HG02588 (cell line): ENCODE measurements around the gene CDH20.
"Not testable (repeated sequence)": the region's sequence is repeated elsewhere in the genome, so short reads cannot be mapped to it uniquely, and the experiment has no call there.

Source experiments
- ATAC-seq: cut with Tn5 transposase; IDR thresholded peaks from one replicate; pipeline ENCODE4 v1.9.1; 2021; ENCODE audit warnings: mild to moderate bottlenecking, moderate library complexity; ENCODE audit not compliant: unreplicated experiment

The CDH20 gene

GRCh38 chr18:61340148-61340547 is 6.9 kb downstream of the CDH20 start:
- ATAC-seq: no peak

GRCh38 chr18:61348230-61348629 is 15.0 kb downstream of the CDH20 start:
- no peak for ATAC-seq

DNA sequence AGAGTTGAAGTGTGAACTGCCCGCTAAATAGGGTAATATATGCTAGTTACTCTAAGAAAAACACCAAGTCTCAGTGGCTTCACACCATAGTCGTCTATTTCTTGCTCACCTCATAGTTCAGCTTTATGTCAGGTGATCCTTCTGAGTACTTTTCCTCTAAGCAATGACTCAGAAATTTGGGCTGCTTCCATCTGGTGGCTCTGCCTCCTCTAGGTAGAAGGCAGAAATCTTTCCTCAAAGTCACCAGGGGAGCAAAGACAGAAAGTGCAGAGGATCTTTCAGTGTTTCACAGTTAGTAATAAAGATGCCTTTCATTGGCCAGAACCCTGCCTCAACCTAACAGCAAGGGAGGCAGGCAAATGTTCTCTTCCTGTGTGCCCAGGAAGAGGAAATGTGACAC is 17.3 kb downstream of the CDH20 start:
- ATAC-seq: no peak

- ATAC-seq: no peak
Measured at GRCh38 chr18:61352059-61352458, 18.8 kb downstream of the CDH20 start.

GRCh38 chr18:61352611-61353010 is 19.4 kb downstream of the CDH20 start:
- no peak for ATAC-seq

DNA sequence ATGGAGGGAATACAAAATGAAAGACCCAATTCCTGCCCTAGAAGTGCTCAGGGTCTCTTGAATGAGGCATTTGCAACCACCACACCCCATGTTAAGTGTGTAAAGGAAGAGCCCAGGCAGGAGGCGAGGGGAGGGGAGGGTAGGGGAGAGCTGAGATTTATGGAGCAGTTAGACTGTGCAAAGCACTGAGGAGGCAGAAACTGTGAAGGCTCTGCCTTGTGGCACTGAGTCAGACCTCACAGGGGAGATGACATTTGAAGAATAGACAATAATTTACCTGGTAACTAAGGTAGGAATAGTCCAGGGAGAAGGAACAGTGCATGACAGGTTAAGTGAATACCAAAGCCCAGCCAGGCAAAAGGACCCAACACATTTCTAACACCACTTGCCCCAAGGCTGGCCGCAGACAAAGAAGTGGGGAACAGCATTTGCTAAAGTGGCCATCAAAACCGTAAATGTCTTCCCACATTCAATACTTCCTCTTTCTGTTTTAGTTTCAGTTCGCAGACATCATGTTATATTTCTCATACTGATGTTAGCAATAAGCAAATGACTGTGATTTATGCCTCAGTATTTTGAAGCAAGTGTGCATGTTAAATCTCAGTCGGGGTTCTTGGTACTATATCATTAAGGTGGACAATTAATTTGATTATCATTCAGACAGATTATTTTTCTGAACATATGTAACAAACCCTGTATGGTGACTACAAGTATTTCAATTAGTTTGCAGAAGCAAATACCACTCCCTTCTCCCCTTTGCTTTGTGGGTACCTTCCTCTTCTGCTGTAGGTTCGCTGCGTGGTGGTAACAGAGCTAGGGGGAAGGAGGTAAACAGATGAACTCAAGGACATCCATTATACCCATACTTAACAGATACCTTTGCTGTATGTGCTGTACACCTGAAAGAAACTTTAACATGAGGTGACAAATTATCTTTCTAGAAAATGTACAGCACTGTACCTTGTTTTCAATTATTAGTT is 27.5 kb downstream of the CDH20 start:
- ATAC-seq: peak; percentile 96

- no peak for ATAC-seq
Measured at GRCh38 chr18:61362511-61362910, 29.3 kb downstream of the CDH20 start.

DNA sequence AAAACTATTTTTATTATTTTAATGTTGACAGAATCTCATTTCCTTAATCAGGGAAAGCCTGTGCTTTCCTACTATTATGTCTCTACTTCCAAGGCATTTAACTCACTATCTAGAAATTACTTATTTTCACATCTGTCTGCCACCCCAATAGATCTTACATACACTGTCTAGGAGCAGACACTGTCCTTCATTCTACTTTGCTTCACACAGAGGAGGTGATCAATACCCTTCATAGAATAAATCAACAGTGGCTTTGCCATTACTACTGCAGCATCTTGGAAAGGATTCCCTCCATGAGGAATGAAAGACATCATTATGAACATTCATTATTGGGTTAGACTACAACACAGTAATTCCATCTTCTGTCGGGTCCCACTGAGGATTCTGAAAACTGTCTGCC is 31.7 kb downstream of the CDH20 start:
- no peak for ATAC-seq

- no peak for ATAC-seq
Measured at GRCh38 chr18:61368001-61368400, 34.8 kb downstream of the CDH20 start.

- not testable (repeated sequence) for ATAC-seq
Measured at GRCh38 chr18:61369671-61370070, 36.4 kb downstream of the CDH20 start.

GRCh38 chr18:61371111-61371510 is 37.9 kb downstream of the CDH20 start:
- ATAC-seq: no peak

GRCh38 chr18:61379827-61380226 is 46.6 kb downstream of the CDH20 start:
- ATAC-seq: no peak

- no peak for ATAC-seq
Measured at GRCh38 chr18:61388010-61388409, 54.8 kb downstream of the CDH20 start.

GRCh38 chr18:61394983-61395382 is 61.8 kb downstream of the CDH20 start:
- ATAC-seq: no peak

DNA sequence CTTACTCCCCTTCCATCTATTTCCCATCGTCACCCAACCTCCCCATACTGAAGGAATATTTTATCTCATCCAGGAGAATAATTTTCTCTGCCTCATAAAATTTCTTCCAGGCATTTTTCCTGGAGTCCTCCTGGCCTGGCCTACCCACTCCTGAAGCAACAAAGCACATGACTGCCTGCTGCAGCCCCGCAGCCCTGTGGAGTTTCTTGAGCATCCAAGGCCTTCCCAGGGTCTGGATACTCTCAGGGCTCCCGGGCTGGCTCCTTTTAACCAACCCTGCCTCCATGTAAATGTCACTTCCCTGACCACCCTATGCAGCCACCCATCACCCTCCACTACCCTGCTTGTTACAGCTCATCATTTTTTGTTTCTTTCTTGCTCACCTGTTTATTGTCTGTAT is 64.0 kb downstream of the CDH20 start:
- no peak for ATAC-seq

DNA sequence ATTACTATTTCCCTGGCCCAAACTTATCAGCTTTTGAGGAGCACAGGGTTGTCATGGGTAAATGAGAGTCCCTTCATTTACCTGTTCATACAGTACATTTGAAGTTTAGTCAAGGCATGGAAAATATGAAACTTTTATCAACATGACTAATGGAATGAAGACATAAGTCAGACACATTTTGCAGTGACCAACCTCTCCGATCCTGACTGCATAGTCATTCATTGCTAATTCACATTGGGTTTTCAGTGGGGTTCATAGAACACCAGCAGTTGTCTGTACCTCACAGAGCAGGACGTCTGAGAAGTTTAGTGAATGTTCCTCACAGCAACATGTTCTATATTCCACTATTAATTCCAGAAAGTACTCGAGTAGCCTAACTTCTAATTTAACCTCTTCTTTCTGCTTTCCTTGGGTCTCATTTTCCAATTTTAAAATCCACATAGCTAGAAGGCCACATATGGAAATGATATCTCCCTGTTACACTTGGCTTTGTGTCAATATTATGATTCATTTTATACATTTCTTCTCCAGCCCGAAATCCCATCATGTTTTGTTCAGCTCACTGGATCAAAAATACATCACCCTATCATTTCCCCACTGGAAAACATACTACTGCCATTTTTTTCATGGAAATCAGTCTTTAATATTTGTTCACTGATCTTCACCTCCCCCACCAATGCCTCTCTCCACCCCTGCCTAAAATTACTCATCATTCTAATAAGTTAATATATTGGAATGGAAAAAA is 65.9 kb downstream of the CDH20 start:
- no peak for ATAC-seq

DNA sequence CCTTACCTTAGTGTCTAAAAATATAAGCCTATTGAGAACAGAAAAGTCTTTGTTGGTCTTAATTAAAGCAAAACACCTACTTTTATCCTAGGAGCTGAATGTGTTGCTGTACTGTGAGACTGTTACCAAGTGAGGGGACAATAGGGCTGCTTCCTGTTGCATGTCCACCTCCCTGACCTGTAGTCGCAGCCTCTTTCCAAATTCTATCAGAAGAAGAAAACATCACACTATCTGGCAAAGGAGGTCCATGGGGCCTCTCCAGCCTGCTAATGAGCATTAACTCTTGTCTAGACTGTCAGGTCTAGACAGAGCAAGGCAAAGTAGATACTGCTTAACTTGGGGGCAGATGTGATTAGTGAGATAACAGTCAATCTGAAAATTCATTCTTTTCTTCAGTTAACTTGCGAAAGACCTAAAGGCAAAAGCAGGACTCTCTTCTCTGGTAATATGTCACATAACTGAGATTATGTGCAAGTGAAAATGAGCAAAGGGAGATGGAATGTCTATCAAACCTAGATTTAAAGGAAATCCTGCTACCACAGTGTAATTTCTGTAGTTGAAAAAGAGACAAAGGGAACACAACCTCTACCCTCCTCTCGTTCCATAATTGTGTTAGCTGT is 66.9 kb downstream of the CDH20 start:
- ATAC-seq: no peak

DNA sequence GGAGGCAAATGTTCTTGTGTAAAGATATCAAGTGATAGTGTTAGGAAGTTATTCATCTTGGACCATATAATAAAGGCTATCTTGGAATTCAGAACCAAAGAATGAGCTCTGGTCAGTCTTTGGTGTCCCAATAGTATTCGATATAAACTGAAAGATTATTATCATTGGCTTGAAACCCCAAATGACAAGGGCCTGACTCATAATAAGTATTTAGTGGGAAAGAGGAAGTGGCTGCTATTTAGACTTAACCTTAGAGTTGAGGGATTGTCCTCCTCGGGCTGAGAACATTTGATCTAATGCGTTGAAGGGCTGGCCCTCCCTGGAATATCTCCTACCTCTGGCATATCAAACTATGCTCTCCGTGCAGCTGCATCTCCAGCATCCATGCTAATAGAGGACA is 67.5 kb downstream of the CDH20 start:
- no peak for ATAC-seq

- no peak for ATAC-seq
Measured at GRCh38 chr18:61402726-61403125, 69.5 kb downstream of the CDH20 start.

DNA sequence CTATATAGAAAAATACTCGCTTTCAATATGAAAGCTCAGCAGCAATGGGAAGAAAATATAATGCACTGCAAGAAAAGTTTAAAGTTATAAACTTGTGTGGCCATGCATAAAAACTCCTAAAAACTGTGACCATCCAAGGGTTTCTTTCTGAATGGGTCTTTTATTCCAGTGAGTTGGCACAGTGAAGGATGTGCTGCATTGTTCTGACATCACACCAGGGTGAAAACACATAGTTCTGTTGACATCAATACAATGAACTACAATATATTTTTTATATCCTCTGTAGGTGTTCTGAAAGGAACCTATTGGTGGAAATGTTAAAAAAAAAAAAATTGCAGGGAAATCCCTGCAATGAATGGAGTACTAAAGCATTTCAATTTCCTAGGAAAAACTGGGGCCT is 80.2 kb downstream of the CDH20 start:
- ATAC-seq: no peak

DNA sequence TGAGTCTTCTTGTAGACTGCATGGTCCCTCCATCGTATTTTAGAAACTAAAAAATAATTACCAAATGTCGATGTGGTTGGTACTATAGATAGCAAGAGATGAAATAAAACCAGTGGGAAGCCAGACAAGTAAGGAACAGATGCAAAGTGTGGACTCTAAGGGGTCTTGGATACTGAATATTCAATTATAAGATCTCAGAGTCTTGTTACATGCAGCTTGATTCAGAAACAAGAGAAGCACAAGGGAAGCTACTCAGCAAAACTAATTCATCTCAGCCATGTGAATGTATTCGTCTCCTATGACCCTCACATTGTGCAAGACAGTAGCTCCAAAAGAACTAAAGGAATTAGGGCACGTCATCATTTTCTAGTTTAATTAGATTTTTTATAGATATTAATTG is 80.9 kb downstream of the CDH20 start:
- no peak for ATAC-seq

- no peak for ATAC-seq
Measured at GRCh38 chr18:61419763-61420162, 86.5 kb downstream of the CDH20 start.
